ENCODE data around the gene MESP2. TPM values are rescaled to one million over a fixed set of nuclear protein-coding genes. Genes with fewer than 3 reads are reported as not detected.

Gene MESP2
- total and polyA plus RNA-seq, 3 donors from 2014 or later: 1.3 to 2.9 (median 2.2) TPM

DNA sequence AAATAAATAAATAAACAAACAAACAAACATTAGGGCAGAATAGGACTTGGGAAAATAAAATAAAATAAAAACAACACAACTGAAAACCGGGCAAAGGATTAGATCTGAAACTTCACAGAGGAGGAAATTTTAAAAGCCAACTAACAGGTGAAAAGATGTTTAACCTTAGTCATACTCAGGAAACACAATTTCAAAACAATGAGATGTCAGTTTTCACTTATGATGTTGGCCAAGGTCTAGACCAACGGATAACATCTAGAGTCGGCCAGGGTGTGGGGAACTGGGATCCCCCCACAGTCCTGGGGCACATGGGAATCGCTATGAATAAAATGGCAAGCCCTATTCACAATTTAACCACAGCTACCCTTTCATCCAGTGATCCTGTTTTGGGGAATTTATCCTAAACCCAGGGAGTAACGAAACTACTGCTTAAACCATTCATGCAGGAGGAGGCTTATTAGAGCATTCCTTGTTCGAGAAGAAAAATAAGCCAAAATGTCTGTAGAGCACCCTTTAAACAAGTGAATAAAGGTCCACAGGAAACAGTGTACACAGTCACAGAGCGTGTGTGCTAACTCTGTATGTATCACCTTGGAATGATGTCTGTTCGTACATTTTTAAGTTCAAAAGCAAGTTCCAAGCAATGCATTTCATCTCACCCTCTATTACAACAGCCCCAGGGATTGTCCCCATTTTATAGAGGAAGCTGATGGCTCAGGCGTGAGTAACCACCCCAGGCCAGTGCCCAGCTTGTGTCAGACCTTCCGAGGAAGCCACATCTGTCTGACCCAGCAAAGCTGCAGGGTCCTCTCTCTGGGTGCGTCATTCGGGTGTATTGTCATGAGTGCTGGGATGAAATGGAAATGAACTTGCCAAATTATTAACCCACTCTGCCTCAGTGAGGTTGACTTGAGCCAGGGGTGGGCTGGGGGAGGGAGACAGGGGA is 44.8 kb downstream of the MESP2 start:
- intact Hi-C loops (cut with DNase I; ENCODE audit: low total_unique reads): no loop called here
- Histone ChIP-seq H3K36me3 (ENCODE audit: low read depth, missing control alignments) (no peaks in the 10 kb centered on the region), H3K9me3 (no peaks in the 10 kb centered on the region), H3K4me3 (no peak overlapping the region), H3K27ac (no peak overlapping the region), H3K4me1 (no peaks in the 10 kb centered on the region), H3K27me3 (no peaks in the 10 kb centered on the region)
- WGBS, 2 donors: 69 to 77% methylated on average over 12 of the region's 12 CpGs
- no peak for TF ChIP-seq POLR2A (IDR thresholded peaks at IDR 0.05)
- TF ChIP-seq, protein P1, sequence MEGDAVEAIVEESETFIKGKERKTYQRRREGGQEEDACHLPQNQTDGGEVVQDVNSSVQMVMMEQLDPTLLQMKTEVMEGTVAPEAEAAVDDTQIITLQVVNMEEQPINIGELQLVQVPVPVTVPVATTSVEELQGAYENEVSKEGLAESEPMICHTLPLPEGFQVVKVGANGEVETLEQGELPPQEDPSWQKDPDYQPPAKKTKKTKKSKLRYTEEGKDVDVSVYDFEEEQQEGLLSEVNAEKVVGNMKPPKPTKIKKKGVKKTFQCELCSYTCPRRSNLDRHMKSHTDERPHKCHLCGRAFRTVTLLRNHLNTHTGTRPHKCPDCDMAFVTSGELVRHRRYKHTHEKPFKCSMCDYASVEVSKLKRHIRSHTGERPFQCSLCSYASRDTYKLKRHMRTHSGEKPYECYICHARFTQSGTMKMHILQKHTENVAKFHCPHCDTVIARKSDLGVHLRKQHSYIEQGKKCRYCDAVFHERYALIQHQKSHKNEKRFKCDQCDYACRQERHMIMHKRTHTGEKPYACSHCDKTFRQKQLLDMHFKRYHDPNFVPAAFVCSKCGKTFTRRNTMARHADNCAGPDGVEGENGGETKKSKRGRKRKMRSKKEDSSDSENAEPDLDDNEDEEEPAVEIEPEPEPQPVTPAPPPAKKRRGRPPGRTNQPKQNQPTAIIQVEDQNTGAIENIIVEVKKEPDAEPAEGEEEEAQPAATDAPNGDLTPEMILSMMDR (IDR thresholded peaks at IDR 0.05): no peak
- DNase-seq: no peak

DNA sequence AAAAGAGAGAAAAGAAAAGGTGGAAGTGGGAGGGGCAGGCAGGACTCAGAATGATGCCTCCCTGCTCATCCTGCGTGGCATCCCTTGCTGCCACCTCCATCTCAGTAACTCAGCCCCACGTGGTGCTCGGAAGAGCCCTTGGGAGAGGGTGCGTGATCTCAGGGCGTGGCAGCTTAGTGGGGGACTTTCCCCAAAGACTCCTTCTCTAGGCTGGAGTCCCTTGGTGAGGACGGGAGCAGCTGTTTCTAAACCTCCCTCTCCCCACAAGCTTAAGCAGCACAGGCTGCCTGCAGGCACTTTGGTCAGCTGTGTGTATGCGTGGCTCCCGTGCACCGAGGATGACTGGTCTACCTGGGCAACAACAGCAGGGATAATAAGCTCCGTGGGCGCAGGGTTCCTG is 45.9 kb downstream of the MESP2 start:
- H3K36me3 ChIP-seq (ENCODE audit: low read depth, missing control alignments): no peaks in the 10 kb centered on the region
- no peak for DNase-seq
- H3K9me3 ChIP-seq: no peaks in the 10 kb centered on the region
- no peaks in the 10 kb centered on the region for H3K27me3 ChIP-seq
- intact Hi-C loops (cut with DNase I; ENCODE audit: low total_unique reads): no loop called here
- H3K4me1 ChIP-seq: no peaks in the 10 kb centered on the region
- TF ChIP-seq, protein P1 (IDR thresholded peaks at IDR 0.05): no peak
- TF ChIP-seq POLR2A (IDR thresholded peaks at IDR 0.05): no peak
- no peak overlapping the region for H3K4me3 ChIP-seq
- H3K27ac ChIP-seq: no peak overlapping the region
- WGBS, 2 donors: 74 to 82% methylated on average over 11 of the region's 11 CpGs

DNA sequence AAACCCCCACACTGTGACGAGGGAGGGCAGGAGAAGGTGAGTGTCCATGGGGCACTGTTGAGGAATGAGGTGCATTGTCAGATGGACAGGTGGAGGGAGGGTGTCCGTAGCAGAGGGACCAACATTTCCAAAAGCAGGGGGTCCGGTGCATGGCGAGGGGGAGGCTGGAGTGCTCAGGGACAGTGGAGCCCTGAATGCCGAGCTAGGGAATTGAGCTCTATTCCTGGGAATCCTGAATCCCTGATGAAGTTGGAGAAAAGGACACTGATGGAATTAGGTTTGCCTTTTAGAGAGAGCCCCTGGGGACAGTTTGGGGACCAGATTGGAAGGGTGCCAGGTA is 46.4 kb downstream of the MESP2 start:
- TF ChIP-seq POLR2A (IDR thresholded peaks at IDR 0.05): no peak
- TF ChIP-seq, protein P1 (IDR thresholded peaks at IDR 0.05): no peak
- Histone ChIP-seq H3K27ac (no peak overlapping the region), H3K36me3 (ENCODE audit: low read depth, missing control alignments) (no peaks in the 10 kb centered on the region), H3K4me3 (no peak overlapping the region), H3K27me3 (no peaks in the 10 kb centered on the region), H3K4me1 (no peaks in the 10 kb centered on the region), H3K9me3 (no peaks in the 10 kb centered on the region)
- intact Hi-C loops (cut with DNase I; ENCODE audit: low total_unique reads): no loop called here
- WGBS, 2 donors: 91 to 95% methylated on average over 5 of the region's 5 CpGs
- no peak for DNase-seq

DNA sequence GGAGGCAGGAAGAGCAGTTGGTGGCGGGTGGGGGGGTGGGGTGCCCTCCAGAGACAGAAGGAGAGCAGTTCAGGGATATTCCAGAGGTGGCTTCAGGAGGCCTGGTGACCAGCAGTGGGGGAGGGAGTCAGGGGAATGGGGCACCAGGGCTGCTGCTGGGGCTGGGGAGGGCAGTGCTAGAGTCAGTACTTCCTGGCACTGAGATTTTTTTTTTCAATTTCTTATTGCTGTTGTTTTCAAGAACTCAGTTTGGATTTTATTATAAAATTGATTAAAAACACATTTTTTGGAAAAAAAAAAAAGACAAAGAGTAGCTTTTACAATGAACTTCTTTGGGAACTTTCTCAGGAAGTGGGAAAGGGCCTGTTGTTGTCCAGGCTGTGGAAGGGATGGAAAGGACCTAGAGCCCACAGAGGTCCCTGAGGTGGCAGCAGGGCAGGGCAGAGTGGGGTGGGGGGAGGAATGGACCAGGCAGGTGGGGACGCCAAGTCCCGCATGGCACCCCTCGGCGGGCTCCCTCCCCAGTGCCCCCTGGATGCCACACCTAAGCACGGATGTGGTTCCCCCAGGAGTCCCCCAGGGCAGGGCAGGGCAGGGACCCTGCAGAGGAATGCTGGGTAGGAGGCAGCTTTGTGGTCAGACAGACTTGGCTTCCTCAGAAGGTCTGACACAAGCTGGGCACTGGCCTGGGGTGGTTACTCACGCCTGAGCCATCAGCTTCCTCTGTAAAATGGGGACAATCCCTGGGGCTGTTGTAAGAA is 47.0 kb downstream of the MESP2 start:
- intact Hi-C loops (cut with DNase I; ENCODE audit: low total_unique reads): no loop called here
- H3K4me3 ChIP-seq: no peak overlapping the region
- H3K4me1 ChIP-seq: peaks cover 1% of the 10 kb centered on the region
- H3K27ac ChIP-seq: no peak overlapping the region
- H3K36me3 ChIP-seq (ENCODE audit: low read depth, missing control alignments): no peaks in the 10 kb centered on the region
- WGBS, 2 donors: 73 to 79% methylated on average over 2 to 7 of the region's 7 CpGs
- no peaks in the 10 kb centered on the region for H3K27me3 ChIP-seq
- no peaks in the 10 kb centered on the region for H3K9me3 ChIP-seq
- no peak for DNase-seq
- TF ChIP-seq, protein P1 (IDR thresholded peaks at IDR 0.05): no peak
- no peak for TF ChIP-seq POLR2A (IDR thresholded peaks at IDR 0.05)
